ENCODE results near the gene MAP4K1. TPM values are rescaled to one million over a fixed set of nuclear protein-coding genes. Genes with fewer than 3 reads are reported as not detected.

Gene MAP4K1
- total RNA-seq, 1 experiment from 2014 or later, result 1.5 TPM

DNA sequence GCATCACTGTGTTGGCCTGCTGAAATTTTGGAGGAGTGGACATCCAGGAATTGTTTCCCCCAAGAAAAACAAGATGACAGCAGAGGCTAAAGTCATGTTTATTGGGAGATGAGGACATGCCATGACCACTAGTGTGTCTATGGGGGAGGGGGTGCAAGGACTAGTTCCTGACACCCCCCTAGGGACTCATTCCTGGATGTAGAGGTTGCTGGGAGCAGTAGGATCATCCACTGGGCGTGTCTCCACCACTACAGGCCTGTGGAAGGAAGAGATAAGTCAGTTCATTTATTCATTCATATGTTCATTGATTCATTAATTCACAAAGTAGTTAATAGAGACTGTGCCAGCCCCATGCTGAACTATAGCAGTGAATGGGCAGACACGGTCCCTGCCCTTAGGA lies 30.2 kb downstream of the MAP4K1 start:
- intact Hi-C loops (cut with micrococcal nuclease; ENCODE audit: unreplicated experiment), result no loop called here
- H3K9me3 ChIP-seq (ENCODE audit: low read depth, low read length, poor library complexity, severe bottlenecking), result no peaks in the 10 kb centered on the region
- ChIA-PET CTCF (no interaction called here), POLR2A (ENCODE audit: low non-redundant PET) (no interaction called here)
- no peaks in the 10 kb centered on the region for H3K27me3 ChIP-seq (replicated peaks; ENCODE audit: insufficient read depth, low read depth, low read length, poor library complexity)
- no peaks in the 10 kb centered on the region for H3K4me1 ChIP-seq (ENCODE audit: insufficient read depth, low read length, poor library complexity, severe bottlenecking)
- H3K4me3 ChIP-seq (ENCODE audit: low read depth, low read length, poor library complexity, severe bottlenecking), result no peak overlapping the region
- no TSS peak for BruUV-seq (replicated peaks)
- no peak overlapping the region for H3K27ac ChIP-seq (ENCODE audit: low read depth, low read length, poor library complexity, severe bottlenecking)
- TF ChIP-seq, protein P1, sequence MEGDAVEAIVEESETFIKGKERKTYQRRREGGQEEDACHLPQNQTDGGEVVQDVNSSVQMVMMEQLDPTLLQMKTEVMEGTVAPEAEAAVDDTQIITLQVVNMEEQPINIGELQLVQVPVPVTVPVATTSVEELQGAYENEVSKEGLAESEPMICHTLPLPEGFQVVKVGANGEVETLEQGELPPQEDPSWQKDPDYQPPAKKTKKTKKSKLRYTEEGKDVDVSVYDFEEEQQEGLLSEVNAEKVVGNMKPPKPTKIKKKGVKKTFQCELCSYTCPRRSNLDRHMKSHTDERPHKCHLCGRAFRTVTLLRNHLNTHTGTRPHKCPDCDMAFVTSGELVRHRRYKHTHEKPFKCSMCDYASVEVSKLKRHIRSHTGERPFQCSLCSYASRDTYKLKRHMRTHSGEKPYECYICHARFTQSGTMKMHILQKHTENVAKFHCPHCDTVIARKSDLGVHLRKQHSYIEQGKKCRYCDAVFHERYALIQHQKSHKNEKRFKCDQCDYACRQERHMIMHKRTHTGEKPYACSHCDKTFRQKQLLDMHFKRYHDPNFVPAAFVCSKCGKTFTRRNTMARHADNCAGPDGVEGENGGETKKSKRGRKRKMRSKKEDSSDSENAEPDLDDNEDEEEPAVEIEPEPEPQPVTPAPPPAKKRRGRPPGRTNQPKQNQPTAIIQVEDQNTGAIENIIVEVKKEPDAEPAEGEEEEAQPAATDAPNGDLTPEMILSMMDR (conservative IDR thresholded peaks at IDR 0.05; ENCODE audit: low read depth, low read length), result no peak
- TF ChIP-seq EZH2 (IDR thresholded peaks at IDR 0.05; ENCODE audit: borderline replicate concordance, low read depth, low read length, poor library complexity, severe bottlenecking), result no peak
- no peak for DNase-seq (ENCODE audit: low spot score)
- H3K36me3 ChIP-seq (ENCODE audit: insufficient read depth, low read length, poor library complexity, severe bottlenecking), result no peaks in the 10 kb centered on the region

- TF ChIP-seq, protein P1 (conservative IDR thresholded peaks at IDR 0.05; ENCODE audit: low read depth, low read length), result no peak
- TF ChIP-seq EZH2 (IDR thresholded peaks at IDR 0.05; ENCODE audit: borderline replicate concordance, low read depth, low read length, poor library complexity, severe bottlenecking), result no peak
- intact Hi-C loops (cut with micrococcal nuclease; ENCODE audit: unreplicated experiment), result no loop called here
These were observed 33.8 kb downstream of the MAP4K1 start for GRCh38 chr19:38583985-38584305.

DNA sequence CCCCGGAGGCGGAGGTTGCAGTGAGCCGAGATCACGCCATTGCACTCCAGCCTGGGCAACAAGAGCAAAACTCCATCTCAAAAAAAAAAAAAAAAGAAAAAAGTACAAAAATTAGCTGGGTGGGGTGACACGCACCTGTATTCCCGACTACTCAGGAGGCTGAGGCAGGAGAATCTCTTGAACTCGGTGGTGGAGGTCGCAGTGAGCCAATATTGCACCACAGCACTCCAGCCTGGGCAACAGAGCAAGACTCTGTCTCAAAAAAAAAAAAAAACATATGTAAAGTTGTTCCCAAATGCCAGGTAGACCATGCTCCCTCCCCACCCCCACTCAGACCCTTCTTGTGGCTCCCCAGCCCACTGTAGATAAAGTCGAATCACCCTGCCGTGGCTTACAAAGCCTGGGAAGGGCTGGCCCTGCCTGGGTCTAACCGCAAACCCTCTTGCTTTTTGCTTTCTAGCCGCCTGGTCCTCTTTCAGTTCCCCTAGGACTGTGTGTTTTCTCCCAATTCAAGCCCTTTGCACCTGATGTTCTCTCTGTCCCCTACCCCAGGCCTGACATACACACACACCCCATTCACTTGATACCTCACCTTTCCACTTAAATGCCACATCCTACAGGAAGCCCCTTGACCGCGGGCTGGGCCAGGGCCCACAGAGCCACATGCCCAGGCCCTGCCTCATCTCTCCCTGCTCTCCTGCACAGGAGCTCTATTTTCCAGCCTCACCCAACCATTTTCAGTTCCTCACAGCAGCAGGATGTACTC lies 34.4 kb downstream of the MAP4K1 start:
- H3K4me1 ChIP-seq (ENCODE audit: insufficient read depth, low read length, poor library complexity, severe bottlenecking), result no peaks in the 10 kb centered on the region
- H3K36me3 ChIP-seq (ENCODE audit: insufficient read depth, low read length, poor library complexity, severe bottlenecking), result no peaks in the 10 kb centered on the region
- H3K4me3 ChIP-seq (ENCODE audit: low read depth, low read length, poor library complexity, severe bottlenecking), result no peak overlapping the region
- H3K9me3 ChIP-seq (ENCODE audit: low read depth, low read length, poor library complexity, severe bottlenecking), result no peaks in the 10 kb centered on the region
- intact Hi-C loops (cut with micrococcal nuclease; ENCODE audit: unreplicated experiment), result no loop called here
- no TSS peak for BruUV-seq (replicated peaks)
- no peak for DNase-seq (ENCODE audit: low spot score)
- POLR2A ChIA-PET (ENCODE audit: low non-redundant PET), result no interaction called here
- TF ChIP-seq EZH2 (IDR thresholded peaks at IDR 0.05; ENCODE audit: borderline replicate concordance, low read depth, low read length, poor library complexity, severe bottlenecking), result no peak
- TF ChIP-seq, protein P1 (conservative IDR thresholded peaks at IDR 0.05; ENCODE audit: low read depth, low read length), result no peak
- H3K27me3 ChIP-seq (replicated peaks; ENCODE audit: insufficient read depth, low read depth, low read length, poor library complexity), result no peaks in the 10 kb centered on the region
- CTCF ChIA-PET, result interaction anchor here (0.7 kb wide), 1 partner anchor 12 kb away, joined by 7 read pairs; no protein-coding TSS in a partner anchor
- no peak overlapping the region for H3K27ac ChIP-seq (ENCODE audit: low read depth, low read length, poor library complexity, severe bottlenecking)

More at GRCh38 chr19:38583985-38584305, 33.8 kb downstream of the MAP4K1 start:
- CTCF ChIA-PET, result no interaction called here
- H3K9me3 ChIP-seq (ENCODE audit: low read depth, low read length, poor library complexity, severe bottlenecking), result no peaks in the 10 kb centered on the region
- no TSS peak for BruUV-seq (replicated peaks)
- no peak for DNase-seq (ENCODE audit: low spot score)
- H3K36me3 ChIP-seq (ENCODE audit: insufficient read depth, low read length, poor library complexity, severe bottlenecking), result no peaks in the 10 kb centered on the region
- H3K4me3 ChIP-seq (ENCODE audit: low read depth, low read length, poor library complexity, severe bottlenecking), result no peak overlapping the region
- H3K27me3 ChIP-seq (replicated peaks; ENCODE audit: insufficient read depth, low read depth, low read length, poor library complexity), result no peaks in the 10 kb centered on the region
- POLR2A ChIA-PET (ENCODE audit: low non-redundant PET), result no interaction called here
- H3K4me1 ChIP-seq (ENCODE audit: insufficient read depth, low read length, poor library complexity, severe bottlenecking), result no peaks in the 10 kb centered on the region
- no peak overlapping the region for H3K27ac ChIP-seq (ENCODE audit: low read depth, low read length, poor library complexity, severe bottlenecking)

All from A673 (cell line).